HG03060 (cell line): ENCODE measurements around the gene OTUD5.

Experiments used
- ATAC-seq: cut with Tn5 transposase; IDR thresholded peaks from one replicate; pipeline ENCODE4 v1.9.1; 2021; ENCODE audit warnings: low read depth, moderate number of reproducible peaks; ENCODE audit not compliant: unreplicated experiment

Gene OTUD5

DNA sequence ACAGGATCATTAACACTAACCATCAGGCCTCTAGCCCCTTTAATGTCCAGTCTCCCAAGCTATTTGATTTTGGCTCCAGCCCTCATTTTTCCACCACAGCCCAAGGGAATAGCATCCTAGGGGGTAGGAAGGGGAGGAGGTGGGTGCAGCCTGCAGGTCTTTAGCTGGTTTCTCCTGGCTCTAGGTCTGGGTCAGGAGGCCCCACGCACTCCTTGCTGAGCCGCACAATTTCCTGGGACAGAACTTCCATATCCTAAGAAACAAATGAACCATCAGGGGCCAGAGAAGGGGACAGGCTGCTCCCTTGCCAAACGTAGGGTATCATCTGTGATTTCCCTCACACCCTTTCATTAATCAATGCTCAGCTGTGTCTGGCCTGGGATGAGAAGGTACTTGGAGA lies 16.6 kb upstream of the OTUD5 start:
- ATAC-seq: no peak

GRCh38 chrX:48972220-48973164 lies 15.1 kb upstream of the OTUD5 start:
- ATAC-seq: no peak

- ATAC-seq: no peak
These were observed 14.1 kb upstream of the OTUD5 start, which contains the start of gene KCND1 for GRCh38 chrX:48971249-48972219. Gene KCND1, minus strand, starts transcription at chrX:48971844. Its CDS starts 1,573 bp downstream, at chrX:48970271.

DNA sequence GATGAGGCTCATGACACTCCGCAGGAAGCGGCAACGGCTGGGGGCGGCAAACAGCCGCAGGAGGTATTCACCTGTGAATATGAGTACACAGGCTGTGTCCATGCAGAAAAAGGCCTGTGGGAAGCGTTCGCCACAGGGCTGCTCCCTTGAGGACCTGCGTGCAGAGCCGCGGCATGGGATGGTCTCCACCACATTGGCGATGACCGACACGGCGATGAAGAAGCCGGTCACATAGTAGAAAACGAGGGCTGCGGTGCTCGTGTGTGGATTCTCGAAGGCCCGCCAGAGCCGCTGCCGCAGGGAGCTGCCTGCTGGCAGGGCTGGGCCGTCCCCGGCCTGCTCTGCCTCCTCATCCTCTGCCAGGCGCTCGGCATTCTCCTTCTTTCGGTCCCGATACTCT lies 12.1 kb upstream of the OTUD5 start:
- no peak for ATAC-seq

- ATAC-seq: no peak
These were observed 11.0 kb upstream of the OTUD5 start for GRCh38 chrX:48968377-48968776.

DNA sequence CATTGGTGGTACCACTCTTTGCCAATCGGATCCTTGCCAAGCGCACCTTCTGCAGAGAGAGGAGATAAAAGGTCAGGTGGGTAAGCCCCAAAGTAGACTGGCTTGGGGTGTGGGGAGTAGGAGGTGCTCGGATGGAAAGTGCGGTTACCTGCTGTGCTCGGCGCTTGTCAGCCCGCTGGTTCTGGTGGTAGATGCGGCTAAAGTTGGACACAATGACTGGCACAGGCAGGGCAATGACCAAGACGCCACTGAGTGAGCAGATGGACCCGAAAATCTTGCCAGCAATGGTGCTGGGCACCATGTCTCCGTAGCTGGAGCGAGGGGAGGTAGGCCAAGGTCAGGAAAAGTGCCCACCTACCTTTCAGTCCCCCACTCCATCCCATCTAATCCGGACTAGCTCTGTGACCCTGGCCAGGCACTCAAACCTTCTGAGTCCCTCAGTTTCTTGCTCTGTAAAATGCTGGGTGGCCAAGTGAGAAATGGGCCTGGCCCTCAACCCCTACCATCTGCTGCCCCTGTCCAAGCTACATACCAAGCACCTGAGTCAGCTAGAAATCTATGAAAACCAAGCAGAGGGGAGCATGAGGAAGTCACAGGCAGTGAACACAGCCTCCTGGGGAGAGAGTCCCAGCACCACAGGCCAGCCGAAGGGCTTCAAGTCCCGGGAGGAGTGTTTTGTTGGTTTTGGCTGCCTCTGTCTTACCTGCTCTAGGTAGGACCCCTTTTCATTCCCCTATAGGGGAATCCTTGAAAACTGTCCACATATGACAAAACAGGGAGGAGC lies 9.6 kb upstream of the OTUD5 start:
- no peak for ATAC-seq

DNA sequence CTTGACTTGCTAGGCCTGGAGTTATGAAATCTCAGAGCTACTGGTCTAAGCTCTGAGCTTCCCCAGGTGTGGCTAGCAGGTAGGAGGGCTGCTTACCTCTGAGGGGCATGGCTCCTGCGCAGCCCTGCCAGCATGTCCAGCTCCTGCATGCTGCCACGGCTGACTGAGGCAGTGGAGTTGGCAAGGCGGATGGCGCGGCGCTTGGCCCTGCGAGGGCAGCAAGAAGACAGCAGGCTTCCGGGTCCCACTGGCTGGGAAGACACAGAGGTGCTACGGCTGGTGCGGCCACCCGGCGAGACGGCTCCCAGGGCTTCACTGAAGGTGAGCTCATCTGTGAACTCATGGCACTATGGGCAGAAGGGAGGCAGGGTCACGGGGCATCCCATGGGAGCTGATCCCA lies 8.6 kb upstream of the OTUD5 start:
- no peak for ATAC-seq

- no peak for ATAC-seq
These were observed 4.2 kb upstream of the OTUD5 start for GRCh38 chrX:48961585-48962091.

DNA sequence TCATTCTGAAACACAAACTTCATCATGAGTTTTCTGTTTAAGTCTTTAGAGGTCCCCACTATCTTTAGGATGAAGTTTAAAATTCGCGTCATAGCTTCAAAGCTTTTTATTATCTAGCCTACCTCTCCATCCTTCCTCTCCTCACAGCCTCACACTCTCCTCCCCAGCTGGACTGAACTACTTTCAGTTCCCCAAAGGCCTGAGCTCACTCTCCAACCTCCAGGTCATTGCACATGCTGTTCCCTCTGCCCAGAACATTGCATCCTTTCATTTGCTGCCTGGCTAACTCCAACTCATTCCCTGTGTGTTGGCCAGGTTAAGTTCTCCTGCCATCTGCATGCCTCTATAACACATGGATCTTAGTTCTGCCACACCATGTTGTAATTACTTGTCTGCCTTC lies 2.9 kb upstream of the OTUD5 start:
- ATAC-seq: no peak

DNA sequence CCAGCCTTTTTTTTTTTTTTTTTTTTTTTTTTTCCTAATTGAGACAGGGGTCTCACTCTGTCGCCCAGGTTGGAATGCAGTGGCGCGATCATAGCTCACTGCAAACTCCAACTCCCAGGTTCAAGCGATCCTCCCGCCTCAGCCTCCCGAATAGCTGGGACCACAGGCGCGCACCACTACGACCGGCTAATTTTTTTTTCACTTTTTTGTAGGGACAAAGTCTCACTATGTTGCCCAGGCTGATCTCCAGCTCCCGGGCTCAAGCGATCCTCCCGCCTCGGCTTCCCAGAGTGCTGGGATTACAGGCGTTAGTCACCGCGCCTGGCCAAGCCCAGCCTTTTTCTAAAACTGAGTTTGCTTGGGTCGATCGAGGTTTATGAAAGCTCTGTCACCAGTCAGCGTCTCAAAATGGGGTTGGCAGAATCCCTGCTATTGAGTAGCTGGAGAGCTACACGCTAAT lies 1.3 kb upstream of the OTUD5 start:
- ATAC-seq: no peak

DNA sequence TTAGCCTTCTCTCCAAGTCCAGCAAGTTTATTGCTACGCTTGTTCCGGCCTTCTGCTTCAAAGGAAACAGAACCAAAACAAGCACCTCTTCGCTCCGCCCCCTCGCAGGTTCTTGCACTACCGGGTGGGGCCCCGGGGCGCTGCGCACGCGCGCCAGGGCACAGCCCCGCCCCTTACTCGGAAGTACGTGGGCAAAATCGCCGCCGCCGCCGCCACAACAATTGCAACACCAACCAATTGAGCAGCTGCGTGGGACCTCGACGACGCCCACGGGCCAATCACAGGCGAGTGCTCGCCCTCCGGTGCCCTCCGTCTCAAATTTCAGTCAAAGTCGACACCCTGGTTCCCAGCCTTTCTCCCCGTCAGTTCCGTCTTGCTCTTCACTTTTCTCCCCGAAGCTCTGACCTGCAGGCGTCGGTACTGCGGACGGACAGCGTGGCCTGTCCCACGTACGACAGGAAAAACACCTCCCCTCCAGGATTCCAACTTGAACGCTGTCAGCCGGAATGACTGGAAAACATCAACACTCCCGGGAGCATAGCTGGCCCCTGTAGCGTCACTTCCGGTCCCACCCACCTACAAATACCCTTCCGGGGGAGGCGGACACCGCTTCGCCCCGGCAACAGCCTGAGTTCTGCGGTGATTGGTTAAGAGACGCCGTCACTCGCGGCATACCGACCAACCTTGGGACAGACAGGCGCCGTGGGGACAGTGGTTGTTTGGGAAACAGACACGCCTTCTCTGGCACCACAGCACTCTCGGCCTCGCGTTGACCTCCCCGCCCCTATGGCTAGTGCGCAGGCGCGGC lies 624 bp upstream of the OTUD5 start:
- peak; percentile 74 for ATAC-seq

DNA sequence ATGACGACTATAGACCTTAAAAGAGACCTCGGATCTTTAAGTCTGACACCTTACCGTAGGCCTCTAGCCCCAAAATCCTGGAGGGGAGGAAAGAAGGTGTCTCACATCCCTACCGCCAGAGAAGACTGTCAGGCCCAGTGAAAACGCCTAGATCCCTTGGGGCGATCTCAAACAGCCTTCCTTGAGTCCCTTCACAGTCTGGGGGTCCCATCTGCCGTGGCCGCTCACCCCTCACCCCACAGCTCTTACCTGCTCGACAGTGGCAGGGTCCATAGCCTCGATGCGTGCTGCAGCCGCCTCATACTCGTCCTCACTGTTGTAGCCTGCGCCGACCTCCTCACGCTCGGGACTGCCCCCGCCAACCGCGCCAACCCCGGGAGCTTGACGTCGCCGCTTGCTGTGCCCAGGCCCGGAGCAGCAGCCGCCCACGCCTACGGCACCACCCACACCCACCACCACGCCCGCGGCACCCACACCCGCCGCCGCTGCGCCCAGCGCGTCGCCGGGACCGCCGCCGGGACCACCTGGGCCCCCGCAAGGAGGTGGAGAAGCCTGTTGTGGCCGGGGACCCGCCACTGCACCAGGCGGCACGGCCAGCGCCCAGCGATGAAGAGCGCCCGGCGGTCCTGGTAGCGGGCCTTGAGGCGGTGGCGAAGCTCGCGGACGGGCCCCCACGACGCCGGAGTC lies 536 bp downstream of the OTUD5 start:
- no peak for ATAC-seq

- no peak for ATAC-seq
These were observed 8.8 kb downstream of the OTUD5 start for GRCh38 chrX:48948589-48948988.

- ATAC-seq: no peak
These were observed 11.7 kb downstream of the OTUD5 start for GRCh38 chrX:48945517-48946348.

DNA sequence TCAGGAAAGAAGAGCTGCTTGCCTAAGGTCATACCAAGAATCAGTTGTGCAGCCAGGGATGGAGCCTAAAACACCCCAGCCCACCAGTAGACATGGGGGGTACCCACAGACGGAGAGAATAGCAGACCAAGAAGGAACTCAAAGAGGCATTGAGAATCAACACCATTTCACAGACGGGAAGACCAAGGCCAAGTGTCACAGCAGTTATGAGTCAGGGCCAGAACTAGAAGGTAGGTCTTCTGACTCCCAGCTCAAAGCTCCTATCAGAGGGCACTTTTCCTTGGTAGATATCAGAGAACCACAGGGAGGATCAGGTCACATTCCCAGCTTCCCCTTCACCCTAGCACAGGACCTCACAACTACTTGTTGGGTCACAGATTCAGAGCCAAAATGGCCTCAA lies 14.5 kb downstream of the OTUD5 start:
- ATAC-seq: no peak

- ATAC-seq: no peak
These were observed 16.9 kb downstream of the OTUD5 start for GRCh38 chrX:48940404-48940955.

GRCh38 chrX:48939524-48940228 lies 17.7 kb downstream of the OTUD5 start:
- ATAC-seq: no peak
